Natural killer cell (primary cell): ENCODE measurements around the gene C1orf115. TPM values are rescaled to one million over a fixed set of nuclear protein-coding genes. Genes with fewer than 3 reads are reported as not detected.

Source experiments
- ATAC-seq, 3 donors: fragments of 150-1000 bp in 2 of 3; fragments of 200-7000 bp in 1 of 3; cut with Tn5 transposase; 1 replicate in 1 of 3; 2 replicates in 2 of 3; pipeline ENCODE4 v1.10.0; 2021; ENCODE audit warnings: mild to moderate bottlenecking in 2 of 3, moderate library complexity in 2 of 3
- DNase-seq, 2 donors: peaks; one replicate each; pipeline versions ENCODE4 v3.0.0 to v3.0.0-alpha.2; 2013 to 2021; ENCODE audit warnings: mixed read lengths in 1 of 2
- H3K27ac ChIP-seq: one replicate; pipeline ENCODE4 v1.5.1; 2013; ENCODE audit warnings: mild to moderate bottlenecking, low read length
- H3K27me3 ChIP-seq: one replicate; pipeline ENCODE4 v1.6.1; 2013; ENCODE audit warnings: low read length; ENCODE audit not compliant: control insufficient read depth, insufficient read depth
- H3K36me3 ChIP-seq: one replicate; pipeline ENCODE4 v1.6.1; 2013; ENCODE audit warnings: low read length; ENCODE audit not compliant: control insufficient read depth, insufficient read depth
- H3K4me1 ChIP-seq: one replicate; pipeline ENCODE4 v1.6.1; 2013; ENCODE audit warnings: low read length; ENCODE audit not compliant: control insufficient read depth, insufficient read depth
- H3K4me3 ChIP-seq: one replicate; pipeline ENCODE4 v1.5.1; 2013; ENCODE audit warnings: low read length
- H3K9me3 ChIP-seq: one replicate; pipeline ENCODE4 v1.6.1; 2013; ENCODE audit warnings: low read length; ENCODE audit not compliant: control insufficient read depth, insufficient read depth
- H3K27ac Mint-ChIP-seq, 2 donors: one replicate each; pipeline ENCODE4 v1.8.0; 2022; ENCODE audit warnings: mild to moderate bottlenecking in 2 of 2, mixed read lengths in 2 of 2, moderate library complexity in 1 of 2
- H3K27me3 Mint-ChIP-seq, 2 donors: one replicate each; pipeline ENCODE4 v1.8.0; 2022; ENCODE audit warnings: low read depth in 2 of 2, mixed read lengths in 2 of 2
- H3K36me3 Mint-ChIP-seq: one replicate; pipeline ENCODE4 v1.8.0; 2022; ENCODE audit warnings: mixed read lengths
- H3K4me1 Mint-ChIP-seq, 2 donors: one replicate each; pipeline ENCODE4 v1.8.0; 2022; ENCODE audit warnings: mixed read lengths in 2 of 2
- H3K4me3 Mint-ChIP-seq: one replicate; pipeline ENCODE4 v1.8.0; 2022; ENCODE audit warnings: mild to moderate bottlenecking, moderate library complexity, mixed read lengths
- H3K9me3 Mint-ChIP-seq, 2 donors: one replicate each; pipeline ENCODE4 v1.8.0; 2022; ENCODE audit warnings: mixed read lengths in 2 of 2
- CTCF ChIP-seq: fragments of 200-600 bp; IDR thresholded peaks from one replicate; pipeline ENCODE4 v1.8.0; 2022; ENCODE audit warnings: antibody characterized with exemption
- WGBS: methylation state at CpG from one replicate; pipeline ENCODE4 v1.1.7; 2013; ENCODE audit warnings: missing lambda C conversion rate; ENCODE audit not compliant: insufficient coverage; 5-methylcytosine and 5-hydroxymethylcytosine counted together
- intact Hi-C: fragments of 100-400 bp; cut with micrococcal nuclease; formaldehyde crosslinking; loops from one replicate; pipeline ENCODE4 v1.14.2; 2022
- total RNA-seq, 4 donors: library from RNA; stranded (reverse); fragments of 120-200 nt in 1 of 4; gene quantifications; one replicate each; pipeline versions ENCODE4 v1.2.3 to v1.2.4, GENCODE V29; 2013 to 2022

The C1orf115 gene
- total RNA-seq, 3 donors from 2014 or later (not counting 1 experiment from before 2014, with no cell fraction given): 0.33 to 1.3 (median 0.75) TPM

DNA sequence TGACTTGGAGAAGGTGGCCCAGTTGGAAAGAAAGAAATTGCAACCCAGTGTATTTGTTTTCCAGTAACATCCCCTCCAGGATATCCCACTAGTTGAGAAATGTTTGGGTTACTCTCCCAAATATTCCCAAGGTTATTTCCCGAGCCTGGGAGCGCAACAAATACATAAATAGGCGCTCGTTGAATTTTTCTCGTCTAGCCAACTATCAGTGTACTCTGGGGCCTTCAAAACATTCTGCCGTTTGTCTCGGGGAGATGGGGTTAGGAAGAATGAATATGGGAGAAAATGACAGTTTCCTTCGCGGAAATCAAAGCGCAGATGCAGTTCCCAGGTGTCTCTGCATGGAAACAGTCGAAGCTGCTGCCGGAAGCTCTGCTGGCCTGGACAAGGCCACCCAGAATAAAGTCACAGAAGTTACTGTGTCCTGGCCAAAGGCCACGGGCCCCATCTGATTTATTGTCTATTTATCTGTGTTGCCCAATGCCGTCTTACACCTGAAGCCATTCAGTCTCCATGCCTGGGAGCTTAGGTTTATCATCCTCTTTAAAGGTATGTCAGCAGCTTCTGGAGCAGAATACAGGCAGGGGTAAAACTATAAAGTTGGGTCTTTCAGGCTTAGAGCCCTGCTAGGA, 1.0 kb downstream of the C1orf115 start:
- no peak for TF ChIP-seq CTCF
- Histone ChIP-seq H3K4me1 (peaks cover 11% of the 10 kb centered on the region), H3K9me3 (no peaks in the 10 kb centered on the region), H3K36me3 (no peaks in the 10 kb centered on the region), H3K4me3 (no peak overlapping the region), H3K27ac (no peak overlapping the region), H3K27me3 (peaks cover 7% of the 10 kb centered on the region)
- DNase-seq: no peak
- Mint-ChIP-seq H3K4me3 (peak overlapping the region; percentile 62), H3K27me3 (peaks cover 11 to 22% of the 10 kb centered on the region in 2 donors), H3K9me3 (no peaks in the 10 kb centered on the region), H3K36me3 (no peaks in the 10 kb centered on the region), H3K27ac (no peak overlapping the region), H3K4me1 (peaks cover 6 to 9% of the 10 kb centered on the region in 2 donors)
- intact Hi-C loops: no loop called here
- WGBS: 89% methylated on average over 14 of the region's 14 CpGs
- ATAC-seq: no peak

DNA sequence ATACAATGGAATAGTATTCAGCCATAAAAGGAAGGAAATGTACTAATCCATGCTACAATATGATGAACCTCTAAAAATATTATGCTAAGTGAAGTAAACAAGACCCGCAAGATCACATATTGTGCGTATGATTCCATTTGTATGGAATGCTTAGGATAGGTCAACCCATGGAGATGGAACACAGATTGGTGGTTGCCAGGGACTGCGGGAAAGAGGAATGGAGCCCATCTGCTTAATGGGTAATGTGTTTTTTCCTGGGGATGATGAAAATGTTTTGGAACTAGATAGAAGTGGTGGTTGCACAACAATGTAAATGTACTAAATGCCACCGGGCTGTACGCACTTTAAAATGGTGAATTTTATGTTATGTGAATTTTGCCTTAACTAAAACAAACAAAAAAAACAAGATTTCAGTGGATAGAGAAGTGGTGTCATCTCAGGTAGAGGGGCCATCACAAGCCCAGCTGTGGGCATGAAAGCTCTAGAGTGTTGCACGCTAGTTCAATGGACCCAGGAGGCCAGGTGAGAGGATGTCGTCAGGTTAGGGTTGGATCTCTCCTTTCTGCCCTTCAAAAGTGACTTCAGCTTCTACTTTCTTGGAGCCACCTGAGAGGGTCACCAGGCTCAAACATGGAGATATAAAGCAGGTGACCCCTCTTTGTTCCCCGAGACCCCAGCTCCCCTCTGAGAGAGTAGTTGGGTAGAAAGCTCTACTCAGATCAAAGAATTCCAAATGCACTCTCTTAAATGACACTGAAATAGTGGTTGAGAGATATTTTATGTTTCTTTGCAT, 2.5 kb downstream of the C1orf115 start:
- WGBS: 97% methylated on average over 6 of the region's 8 CpGs
- ATAC-seq (no peak), DNase-seq (no peak)
- H3K36me3 Mint-ChIP-seq: no peaks in the 10 kb centered on the region
- Histone ChIP-seq H3K4me3 (no peak overlapping the region), H3K36me3 (no peaks in the 10 kb centered on the region), H3K27ac (no peak overlapping the region), H3K4me1 (peaks cover 11% of the 10 kb centered on the region), H3K9me3 (no peaks in the 10 kb centered on the region), H3K27me3 (peaks cover 7% of the 10 kb centered on the region)
- no peak overlapping the region for H3K27ac Mint-ChIP-seq
- peaks cover 11 to 22% of the 10 kb centered on the region in 2 donors for H3K27me3 Mint-ChIP-seq
- no peak for TF ChIP-seq CTCF
- H3K4me1 Mint-ChIP-seq: peaks cover 6 to 9% of the 10 kb centered on the region in 2 donors
- no peak overlapping the region for H3K4me3 Mint-ChIP-seq
- intact Hi-C loops: no loop called here
- H3K9me3 Mint-ChIP-seq: no peaks in the 10 kb centered on the region

DNA sequence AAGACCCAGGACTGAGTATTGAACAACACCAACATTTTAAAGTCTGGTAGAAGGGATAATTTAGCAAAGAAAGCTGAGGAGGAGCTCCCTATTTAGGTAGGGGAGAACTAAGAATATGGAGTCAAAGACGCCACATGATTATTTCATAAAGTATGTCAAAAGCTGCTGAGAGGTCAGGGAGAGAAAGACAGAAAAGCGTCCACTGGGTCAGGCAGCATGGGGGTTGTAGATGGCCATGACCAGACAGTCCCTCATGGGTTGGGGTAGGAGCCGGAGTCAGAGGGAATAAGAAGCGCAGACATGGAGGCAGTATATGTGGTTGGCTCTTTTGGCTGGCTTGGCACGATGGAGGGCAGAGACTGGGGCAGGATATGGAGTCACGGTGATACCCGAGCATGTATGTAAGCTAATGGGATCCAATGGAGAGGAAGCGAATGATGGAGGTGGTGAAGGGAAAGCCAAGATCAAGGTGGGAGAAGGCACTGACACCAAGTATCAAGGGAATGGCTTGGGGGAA, 4.8 kb downstream of the C1orf115 start:
- DNase-seq (no peak), ATAC-seq (no peak)
- intact Hi-C loops: no loop called here
- Mint-ChIP-seq H3K27me3 (peaks cover 8 to 17% of the 10 kb centered on the region in 2 donors), H3K36me3 (no peaks in the 10 kb centered on the region), H3K4me1 (peaks cover 2 to 5% of the 10 kb centered on the region in 2 donors), H3K4me3 (no peak overlapping the region), H3K27ac (no peak overlapping the region), H3K9me3 (no peaks in the 10 kb centered on the region)
- H3K27me3 ChIP-seq: peaks cover 7% of the 10 kb centered on the region
- H3K36me3 ChIP-seq: no peaks in the 10 kb centered on the region
- no peak for TF ChIP-seq CTCF
- H3K4me1 ChIP-seq: peaks cover 5% of the 10 kb centered on the region
- no peak overlapping the region for H3K4me3 ChIP-seq
- no peaks in the 10 kb centered on the region for H3K9me3 ChIP-seq
- no peak overlapping the region for H3K27ac ChIP-seq
- 95% methylated on average over 8 of the region's 8 CpGs for WGBS
